GOT3 (cell line): ENCODE data around the gene THNSL1.
"Not testable (repeated sequence)": the region's sequence is repeated elsewhere in the genome, so short reads cannot be mapped to it uniquely, and the experiment has no call there.

Experiments used
- DNase-seq: peaks from one replicate; lab custom pipeline; 2025; ENCODE audit warnings: mixed read lengths; lab: John Stamatoyannopoulos, UW

The THNSL1 gene

GRCh38 chr10:25016376-25017153 is at the start of gene THNSL1:
Gene THNSL1 (plus strand): TSS chr10:25016612. CDS start chr10:25023224, 6,612 bp downstream.
- DNase-seq = peak; percentile 89

- DNase-seq = no peak
Measured at GRCh38 chr10:24966962-24967481, 49.4 kb upstream of the THNSL1 start.

- no peak for DNase-seq
Measured at GRCh38 chr10:24968349-24968748, 48.1 kb upstream of the THNSL1 start.

- DNase-seq = not testable (repeated sequence)
Measured at GRCh38 chr10:24968951-24969350, 47.5 kb upstream of the THNSL1 start.

GRCh38 chr10:24969841-24970281 is 46.6 kb upstream of the THNSL1 start:
- no peak for DNase-seq

- DNase-seq = no peak
Measured at GRCh38 chr10:24971374-24971773, 45.0 kb upstream of the THNSL1 start.

GRCh38 chr10:24973163-24973562 is 43.2 kb upstream of the THNSL1 start:
- DNase-seq = no peak

- DNase-seq = no peak
Measured at GRCh38 chr10:24974976-24975375, 41.4 kb upstream of the THNSL1 start.

- no peak for DNase-seq
Measured at GRCh38 chr10:24979685-24980084, 36.7 kb upstream of the THNSL1 start.

- no peak for DNase-seq
Measured at GRCh38 chr10:24981161-24981710, 35.2 kb upstream of the THNSL1 start.

- no peak for DNase-seq
Measured at GRCh38 chr10:24982319-24983112, 33.9 kb upstream of the THNSL1 start.

- DNase-seq = no peak
Measured at GRCh38 chr10:24983130-24983529, 33.3 kb upstream of the THNSL1 start.

- no peak for DNase-seq
Measured at GRCh38 chr10:24983946-24984345, 32.5 kb upstream of the THNSL1 start.

GRCh38 chr10:24984906-24985305 is 31.5 kb upstream of the THNSL1 start:
- no peak for DNase-seq

GRCh38 chr10:24988831-24989640 is 27.4 kb upstream of the THNSL1 start:
- no peak for DNase-seq

- DNase-seq = no peak
Measured at GRCh38 chr10:24989867-24990266, 26.5 kb upstream of the THNSL1 start.

- no peak for DNase-seq
Measured at GRCh38 chr10:24991298-24991697, 25.1 kb upstream of the THNSL1 start.

GRCh38 chr10:24992512-24993133 is 23.8 kb upstream of the THNSL1 start:
- no peak for DNase-seq

- no peak for DNase-seq
Measured at GRCh38 chr10:24993237-24993958, 23.0 kb upstream of the THNSL1 start.

GRCh38 chr10:24995072-24995471 is 21.3 kb upstream of the THNSL1 start:
- no peak for DNase-seq

GRCh38 chr10:24998044-24998443 is 18.4 kb upstream of the THNSL1 start:
- no peak for DNase-seq
